Cortex of kidney (tissue), 1 donor: Measurements from ENCODE around the gene FHIP1A.

ENCODE experiments used
- DNase-seq: peaks from one replicate; lab custom pipeline; 2025; lab: John Stamatoyannopoulos, UW

Gene FHIP1A

DNA sequence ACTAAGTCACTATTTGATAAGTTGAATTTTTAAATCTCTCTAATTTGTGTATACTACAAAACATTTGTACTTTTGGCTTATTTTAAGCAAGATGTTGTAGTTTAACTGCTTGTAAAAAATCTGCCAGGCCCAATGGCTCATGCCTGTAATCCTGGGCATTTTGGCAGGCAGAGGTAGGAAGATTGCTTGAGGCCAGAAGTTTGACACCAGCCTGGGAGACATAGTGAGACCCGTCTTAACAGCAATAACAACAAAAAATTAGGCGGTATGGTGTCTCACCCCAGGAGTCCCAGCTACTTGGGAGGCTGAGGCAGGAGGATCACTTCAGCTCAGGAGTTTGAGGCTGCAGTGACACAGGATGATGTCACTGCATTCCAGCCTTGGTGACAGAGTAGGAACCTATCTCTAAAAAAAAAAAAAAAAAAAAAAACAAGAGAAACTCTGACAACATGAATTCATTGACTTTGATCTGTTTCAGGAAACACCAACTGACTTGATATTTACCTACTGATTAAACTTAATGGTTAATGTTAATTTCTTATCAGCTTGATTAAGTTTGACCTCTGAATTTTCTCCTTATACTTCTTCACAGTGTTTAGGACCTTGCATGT is 8.9 kb downstream of the FHIP1A start:
- no peak for DNase-seq

DNA sequence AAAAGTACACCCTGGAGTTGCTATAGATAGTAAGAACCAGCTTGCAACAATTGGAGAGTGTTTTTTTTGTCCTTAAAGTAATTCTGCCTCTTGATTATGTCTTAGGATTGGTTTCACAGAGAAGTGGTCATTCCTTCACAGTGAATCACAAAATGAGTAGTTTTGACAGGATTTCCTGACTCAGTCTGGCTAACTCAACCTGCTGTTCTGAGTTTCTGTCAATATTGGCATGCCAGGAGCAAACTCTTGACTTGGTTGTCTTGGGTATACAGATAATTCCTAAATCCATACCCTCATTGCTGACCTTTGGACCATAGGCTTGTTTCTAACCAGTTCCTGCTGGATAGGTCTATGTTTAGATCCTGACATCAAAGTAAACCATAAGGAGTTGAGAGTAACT is 9.4 kb downstream of the FHIP1A start:
- DNase-seq, result no peak

DNA sequence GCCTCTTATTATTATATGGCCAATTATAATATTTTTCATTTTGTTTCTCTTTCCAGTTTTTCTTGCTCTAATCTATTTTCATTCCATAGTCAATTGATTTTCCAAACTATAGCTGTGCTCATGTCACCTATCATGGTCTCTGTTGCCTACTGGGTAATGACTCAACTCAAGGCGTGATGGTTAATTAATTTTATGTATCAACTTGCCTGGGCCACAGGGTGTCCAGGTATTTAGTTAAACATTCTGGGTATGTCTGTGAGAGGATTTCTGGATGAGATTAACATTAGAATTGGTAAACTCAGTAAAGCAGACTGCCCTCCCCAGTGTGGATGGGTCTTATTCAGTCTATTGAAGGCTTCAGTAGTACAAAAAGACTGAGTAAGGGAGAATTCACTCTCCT is 9.9 kb downstream of the FHIP1A start:
- no peak for DNase-seq

DNA sequence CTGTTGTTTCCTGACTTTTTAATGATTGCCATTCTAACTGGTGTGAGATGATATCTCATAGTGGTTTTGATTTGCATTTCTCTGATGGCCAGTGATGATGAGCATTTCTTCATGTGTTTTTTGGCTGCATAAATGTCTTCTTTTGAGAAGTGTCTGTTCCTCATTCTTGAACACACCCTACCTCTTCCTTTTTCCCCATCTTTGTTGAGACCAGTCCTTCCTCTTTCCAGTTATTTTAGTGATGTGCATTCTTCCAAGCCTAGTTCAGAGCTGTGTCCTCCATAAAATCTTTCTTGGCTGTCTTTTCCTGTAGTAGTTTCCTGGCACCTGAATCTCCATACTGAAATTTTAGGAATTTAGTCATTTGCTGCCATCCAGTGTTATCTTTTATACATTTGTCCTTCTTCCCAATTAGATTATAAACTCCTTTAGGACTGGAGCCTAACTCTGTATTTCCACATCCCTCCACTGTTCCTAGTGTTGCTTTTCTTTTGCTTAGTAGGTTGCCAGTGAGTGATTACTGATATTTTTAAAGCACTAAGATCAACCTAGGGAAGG is 11.4 kb downstream of the FHIP1A start:
- DNase-seq, result no peak

DNA sequence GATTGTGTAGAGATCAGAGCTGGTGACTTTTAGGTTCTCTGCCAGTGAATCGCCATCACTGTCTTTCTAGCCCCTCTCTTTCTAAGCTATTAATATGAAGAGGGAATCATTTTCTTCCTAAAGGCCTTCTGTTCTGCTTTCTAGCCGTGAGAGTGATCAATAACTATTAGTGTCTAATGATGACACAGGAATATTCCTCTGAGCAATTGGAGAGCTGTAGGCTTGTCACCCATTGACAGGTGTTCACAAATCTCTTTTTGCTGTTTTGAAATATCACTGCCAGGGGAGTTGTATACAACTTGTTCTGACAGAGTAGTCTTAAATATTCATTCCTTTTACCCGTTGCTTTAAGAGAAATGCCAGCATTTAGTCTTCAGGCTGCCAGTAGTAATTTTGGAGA is 13.9 kb downstream of the FHIP1A start:
- no peak for DNase-seq

DNA sequence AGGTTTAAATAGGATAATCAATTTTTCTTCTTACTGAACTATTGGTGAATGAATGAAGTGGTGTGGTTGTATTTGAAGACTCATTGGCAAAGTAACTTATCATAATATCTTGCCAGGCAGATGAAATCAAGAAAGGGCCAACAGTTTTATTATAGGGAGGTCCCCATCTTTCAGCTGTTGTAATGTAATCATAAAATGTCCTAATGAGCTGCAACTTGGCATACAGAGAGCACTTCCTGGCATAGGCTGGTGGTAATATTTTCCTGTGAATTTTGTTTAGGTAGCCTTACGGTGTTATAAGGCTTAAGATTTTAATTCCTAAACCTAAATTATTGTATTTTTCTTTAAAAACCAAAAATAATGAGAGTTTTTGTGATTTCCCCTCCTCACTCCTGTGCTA is 17.5 kb downstream of the FHIP1A start:
- DNase-seq, result no peak

DNA sequence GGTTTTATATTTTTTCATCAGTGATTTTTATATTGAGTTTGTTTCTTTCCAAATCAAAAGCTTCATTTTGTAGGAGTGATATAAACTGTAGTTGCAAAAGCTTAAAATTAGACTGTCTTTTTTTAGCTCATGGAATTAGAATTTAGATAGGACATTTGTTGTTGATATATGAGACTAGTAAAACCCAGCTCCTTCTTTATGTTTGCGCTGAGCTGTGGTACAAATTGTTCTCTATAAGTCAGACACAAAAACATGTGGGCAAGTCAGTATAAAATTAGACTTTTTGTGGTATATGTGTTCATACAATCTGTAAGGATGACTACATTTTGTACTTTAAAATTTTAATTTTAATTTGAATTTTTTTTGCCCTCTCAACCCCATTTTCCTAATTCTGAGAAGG is 18.3 kb downstream of the FHIP1A start:
- DNase-seq, result no peak

DNA sequence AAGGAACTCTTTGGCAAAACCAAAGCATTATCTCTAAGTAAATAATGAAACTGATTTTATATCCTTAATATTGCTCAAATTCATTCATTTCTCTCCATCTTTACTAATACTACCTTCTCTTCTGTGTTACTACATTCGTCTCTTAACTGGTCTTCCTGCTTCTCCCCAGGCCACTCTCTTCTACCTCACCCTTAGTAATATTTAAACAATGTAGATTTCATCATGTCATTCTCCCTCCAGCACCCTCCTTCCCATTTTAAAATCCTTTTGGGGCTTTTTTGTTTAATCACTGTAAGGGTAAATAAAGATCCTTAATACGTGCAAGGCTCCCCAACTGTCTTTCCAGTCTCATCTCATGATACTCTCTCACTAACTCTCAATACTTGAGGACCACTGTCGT is 19.4 kb downstream of the FHIP1A start:
- DNase-seq, result no peak

DNA sequence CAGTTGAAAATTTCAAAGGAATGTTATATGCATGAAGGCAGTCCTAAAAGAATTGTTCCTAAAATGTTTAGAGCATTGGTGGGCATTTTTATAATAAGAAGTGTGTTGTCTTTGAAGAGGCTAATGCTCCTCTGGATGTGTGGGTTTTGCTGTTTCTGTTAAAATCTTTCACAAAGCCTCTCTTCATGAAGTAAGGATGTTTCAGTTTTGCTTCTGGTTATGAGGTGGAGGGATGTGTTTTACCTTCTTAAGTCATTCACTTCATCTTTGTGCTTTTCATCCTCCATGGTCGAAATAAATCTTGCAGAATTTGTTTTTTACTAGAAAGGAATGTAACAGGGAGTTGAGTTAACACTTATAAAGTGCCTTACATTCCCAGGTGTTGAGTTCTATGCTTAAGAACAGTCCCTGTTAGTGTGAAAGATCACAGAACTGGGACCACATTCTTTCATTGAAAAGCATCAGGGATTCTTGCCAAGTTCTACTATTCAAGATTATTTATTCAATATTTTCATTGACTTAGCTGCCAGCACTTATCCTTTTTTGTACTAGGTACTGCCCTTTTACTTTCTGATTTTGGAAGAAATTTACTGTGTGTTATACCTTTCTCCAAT is 21.1 kb downstream of the FHIP1A start:
- no peak for DNase-seq

DNA sequence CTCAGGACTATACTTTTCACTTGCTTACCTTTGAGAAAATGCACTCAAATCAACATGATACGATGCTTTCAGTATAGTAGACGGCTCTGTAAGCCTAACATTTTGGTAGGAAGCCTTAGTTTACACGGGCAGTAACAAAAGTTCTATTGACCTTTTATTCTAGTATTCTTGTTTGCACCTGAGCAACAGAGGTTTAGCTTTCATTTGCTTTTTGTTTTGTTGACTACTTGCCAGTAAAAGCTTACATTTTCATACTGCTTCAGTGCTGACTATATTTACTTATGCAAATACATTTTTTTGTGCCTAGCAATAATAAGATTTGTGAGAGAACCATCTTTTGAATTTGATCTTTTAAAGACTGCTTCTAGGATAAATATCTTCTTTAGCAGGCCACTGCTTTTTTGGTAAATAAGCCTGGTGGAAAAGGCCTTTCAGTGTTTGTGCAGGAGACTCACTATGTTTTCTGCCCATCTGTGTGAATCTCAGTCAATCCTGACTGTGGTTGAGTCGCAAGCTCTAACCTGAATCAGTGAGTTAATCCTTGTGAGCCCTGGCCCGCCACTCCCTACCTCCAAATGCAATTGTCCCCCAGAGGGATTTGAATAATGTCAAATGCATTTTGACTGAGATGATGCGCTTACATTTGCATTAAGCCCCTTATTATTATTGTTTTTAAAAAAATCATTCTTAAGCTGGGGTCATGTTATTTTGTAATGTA is 21.9 kb downstream of the FHIP1A start:
- no peak for DNase-seq

DNA sequence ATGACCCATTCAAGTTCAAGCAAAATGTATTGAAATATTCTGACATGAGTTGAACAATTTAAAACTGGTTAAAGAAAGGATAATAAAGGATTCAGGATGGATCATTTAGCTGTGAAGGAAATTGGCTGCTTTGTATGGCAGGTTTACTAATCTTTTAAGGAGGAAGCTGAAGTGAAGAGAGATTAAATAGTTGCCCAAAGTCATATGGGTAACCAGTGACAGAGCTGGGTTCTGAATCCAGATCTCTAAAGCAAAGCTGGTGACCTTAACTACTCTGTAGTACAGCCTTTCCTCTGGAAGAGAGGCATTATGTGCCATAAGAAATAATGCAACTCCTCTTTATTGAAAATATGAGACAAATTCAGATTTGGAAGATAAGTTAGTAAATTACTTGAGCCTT is 22.8 kb downstream of the FHIP1A start:
- no peak for DNase-seq

DNA sequence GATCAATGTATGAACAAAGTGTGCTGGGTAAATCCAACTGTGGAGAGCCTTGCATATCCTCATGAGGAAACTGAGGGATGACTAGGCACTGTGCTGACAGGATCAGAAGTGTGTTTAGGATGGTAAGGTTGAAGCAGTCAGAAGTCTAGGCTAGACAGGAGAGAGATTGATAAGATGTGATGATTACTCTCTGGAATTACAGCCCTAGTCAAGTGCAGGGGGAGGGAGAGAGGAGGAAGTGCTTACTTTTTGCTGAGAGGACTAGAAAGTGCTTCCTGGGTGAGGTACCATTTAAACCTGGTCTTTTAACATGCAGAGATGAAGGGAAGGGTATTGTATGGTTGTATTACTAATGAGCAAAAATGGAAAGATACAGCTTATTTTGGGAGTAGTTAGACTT is 23.7 kb downstream of the FHIP1A start:
- no peak for DNase-seq

DNA sequence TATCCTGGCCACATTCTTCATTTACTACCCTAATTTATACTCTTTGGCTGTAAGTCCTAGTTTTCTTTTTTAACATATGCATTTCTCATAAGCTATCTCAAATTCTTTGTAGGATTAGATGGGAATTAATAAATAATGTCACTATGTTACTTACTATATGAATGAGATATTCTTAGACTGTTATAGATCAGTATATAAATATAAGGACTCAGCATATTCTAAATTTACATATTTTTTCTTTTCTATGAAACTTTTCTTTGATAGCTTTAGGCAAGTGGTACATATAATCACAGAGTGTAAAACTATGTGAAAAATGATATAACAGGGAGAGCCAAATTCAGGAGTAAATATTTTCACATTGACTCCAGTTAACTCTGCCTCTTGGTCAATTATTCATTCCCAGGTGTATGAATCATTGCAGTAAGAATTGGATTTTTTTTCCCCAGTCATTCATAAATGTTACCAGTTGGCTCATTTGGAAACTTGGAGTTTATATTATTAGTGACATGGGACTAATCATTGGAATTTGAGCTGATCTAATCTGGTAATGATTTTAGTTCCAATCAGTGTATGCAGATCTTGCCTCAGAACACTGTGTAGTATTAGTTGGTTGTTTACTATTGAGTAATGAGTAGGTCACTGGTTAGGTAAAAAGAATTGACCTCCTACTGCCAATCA is 25.3 kb downstream of the FHIP1A start:
- no peak for DNase-seq

DNA sequence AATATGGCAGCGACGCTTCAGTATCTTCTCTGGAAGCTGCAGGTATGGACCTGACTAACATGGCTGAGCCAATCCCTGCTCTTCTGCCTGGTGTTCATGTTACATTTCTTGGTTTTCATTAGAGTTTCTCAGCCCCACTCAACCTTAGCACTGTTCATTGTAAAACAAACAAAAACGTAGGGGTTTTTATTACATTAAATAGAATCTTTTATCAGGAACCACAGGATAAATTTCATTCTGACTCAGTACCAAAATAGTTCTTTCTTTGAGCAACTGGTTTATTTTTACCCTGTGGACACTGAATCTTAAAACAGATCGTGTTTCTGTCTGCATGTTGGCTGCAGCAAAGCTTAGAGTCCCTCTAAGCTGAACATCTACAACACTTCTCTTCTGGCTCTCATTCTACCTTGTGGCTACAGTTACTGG is 27.1 kb downstream of the FHIP1A start:
- no peak for DNase-seq

DNA sequence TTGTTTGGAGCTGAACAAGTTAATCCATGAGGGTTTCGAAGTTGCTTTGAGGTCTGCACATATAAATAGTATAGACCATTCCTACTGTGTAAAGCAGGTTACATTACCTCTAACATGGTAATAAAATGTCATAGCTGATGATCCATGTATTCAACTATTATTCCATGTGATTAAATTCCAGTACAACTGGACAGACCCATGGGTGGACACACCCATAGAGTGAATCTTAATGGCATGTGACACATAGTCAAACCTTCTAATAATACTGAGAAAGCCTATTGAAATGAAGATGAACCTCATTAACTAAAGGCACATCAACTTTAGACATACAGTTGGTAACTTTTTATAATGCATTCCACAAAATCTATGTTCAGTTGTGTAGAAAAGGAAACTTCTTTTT is 28.5 kb downstream of the FHIP1A start:
- no peak for DNase-seq

DNA sequence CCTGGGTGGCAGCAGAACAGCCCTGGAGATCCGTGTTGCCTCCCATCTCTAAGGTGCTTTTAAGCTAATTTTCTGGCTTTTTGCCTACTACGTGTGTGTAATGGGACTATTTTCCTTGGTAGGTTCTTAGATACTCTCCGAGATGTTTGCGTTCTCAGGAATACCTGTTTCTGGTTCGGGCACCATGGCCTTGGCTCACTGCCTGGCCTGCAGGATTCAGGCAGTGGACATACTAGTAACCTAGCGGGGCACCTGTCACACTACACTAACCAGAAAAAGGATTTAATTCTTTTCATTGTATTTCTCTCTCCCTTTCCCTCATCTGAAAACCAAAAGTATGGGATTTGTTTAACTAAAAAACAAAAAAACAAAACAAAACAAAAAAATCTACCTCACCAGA is 29.2 kb downstream of the FHIP1A start:
- DNase-seq, result no peak

DNA sequence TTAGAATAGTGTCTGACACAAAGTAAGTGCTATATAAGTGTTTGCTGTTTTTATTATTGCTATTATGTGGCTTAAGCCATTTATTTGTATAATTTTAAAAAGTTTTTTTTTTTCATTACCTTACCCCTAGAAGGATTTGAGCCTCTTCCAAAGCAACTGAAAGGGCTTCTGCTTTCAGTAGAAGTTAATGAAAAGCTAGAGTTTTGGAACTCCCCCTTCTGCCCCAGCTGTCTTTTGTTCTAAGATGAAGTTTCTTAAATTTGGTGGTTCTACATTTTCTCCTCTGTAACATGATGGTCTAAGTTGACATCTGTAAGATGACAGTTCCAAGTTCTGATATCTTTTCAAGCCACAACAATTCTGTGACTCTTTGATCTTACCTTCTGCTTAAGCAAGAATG is 30.3 kb downstream of the FHIP1A start:
- no peak for DNase-seq

DNA sequence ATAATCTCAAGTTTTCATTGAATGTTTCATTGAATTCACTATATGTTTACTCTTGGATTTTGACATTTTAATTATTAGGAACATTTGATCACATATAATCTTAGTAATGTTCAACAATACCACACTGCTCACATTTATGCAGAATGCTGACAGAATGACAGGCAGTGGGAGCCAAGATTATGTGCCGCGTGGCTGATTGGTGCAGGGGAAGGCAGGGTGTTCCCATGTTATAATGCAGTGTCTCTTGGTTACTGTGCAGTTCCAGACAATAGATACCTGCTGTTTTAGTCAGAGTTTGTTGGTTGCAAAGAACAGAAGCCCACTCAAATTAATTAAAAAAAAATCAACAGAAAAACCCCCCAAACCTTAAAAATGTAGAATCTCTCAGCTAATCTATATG is 33.0 kb downstream of the FHIP1A start:
- no peak for DNase-seq

DNA sequence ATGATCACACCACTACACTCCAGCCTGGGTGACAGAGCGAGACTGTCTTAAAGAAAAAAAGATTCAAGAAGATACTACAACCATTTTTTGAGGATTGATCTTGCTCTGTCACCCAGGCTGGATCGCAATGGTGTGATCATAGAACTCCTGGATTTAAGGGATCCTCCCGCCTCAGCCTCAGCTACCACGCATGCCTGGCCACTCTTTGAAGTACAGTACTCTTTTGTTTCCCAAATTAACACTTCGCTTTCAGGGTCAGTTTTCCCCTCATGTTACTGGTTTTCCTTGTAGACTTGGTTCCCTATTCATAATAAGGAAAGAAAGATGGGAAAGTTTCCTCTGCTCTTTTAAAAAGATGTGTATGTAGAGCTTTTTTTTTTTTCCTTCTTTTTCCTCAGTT is 34.3 kb downstream of the FHIP1A start:
- DNase-seq, result no peak

DNA sequence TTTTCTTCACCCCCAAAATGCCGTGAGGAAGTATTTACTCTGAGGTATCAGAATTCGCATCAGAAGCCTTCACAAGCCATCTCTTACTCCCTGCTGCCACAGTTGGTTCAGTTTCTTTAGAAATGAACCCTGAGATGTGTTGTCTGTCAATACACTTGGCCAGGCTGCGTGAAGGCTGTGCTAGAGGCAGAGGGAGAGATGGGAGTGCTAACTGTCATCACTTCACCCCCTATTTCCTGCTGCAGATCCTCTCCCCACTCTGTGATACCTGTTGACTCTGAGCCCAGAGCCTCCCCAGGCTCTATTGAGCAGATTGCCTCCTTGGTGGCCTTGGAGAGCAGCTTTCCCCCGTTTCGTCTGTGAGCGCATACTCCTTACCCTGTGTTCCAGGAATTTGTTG is 34.8 kb downstream of the FHIP1A start:
- DNase-seq, result no peak

DNA sequence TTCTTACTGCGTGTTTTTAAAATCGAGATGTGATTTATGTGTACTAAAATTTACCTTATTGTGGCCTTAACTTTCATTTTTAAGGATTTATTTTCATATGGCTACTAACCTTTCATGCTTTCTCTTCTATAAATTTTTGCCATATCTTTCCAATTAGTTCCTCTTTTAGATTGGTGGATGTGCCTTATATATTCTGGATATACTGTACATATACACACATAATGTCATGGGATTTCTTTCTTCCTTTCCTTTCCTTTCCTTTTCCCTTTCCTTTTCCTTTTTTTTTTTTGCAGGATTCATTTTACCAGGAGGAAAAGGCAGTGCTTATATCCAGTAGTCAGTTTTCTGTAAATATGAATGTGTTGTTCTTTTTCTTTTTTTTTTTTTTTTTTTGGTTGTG is 37.2 kb downstream of the FHIP1A start:
- no peak for DNase-seq

DNA sequence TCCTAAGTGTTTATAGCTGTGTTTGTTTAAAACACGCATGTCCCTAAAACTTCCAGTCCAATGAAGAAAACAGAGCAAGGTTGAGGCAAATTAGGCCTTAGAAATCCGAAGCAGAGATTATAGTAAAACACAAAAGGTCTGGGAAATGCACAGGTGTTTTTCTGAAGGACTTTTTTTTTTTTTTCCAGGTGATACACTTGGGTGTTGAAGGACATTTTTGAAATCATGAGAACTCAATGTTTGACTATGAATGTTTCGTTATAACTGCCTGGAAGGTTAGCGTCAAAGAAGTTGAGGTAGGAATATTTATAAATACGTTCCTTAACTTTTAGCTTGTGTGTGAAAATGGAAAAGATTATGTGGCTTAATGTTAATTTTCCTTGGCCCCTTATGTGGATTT is 45.5 kb downstream of the FHIP1A start:
- no peak for DNase-seq

DNA sequence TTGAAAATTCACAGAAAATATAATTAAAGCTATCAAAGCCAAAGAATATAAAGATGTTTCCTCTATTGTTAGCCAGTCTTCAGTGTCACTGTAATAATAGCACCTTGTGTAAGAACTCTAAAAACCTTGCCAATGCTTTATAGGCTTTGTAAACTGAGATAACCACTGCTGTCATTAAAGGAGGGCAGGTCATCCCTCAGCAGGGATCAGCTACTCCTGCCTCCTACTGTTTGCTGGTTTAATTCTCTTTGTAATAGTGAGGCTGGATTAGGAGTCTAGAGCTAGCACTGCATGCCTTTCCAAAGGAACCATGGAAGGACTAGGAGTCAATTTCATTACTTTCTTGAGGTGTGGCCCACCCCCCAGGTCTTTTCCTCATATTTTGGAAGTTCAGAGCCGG is 46.2 kb downstream of the FHIP1A start:
- no peak for DNase-seq
